HG03039 (cell line): Measurements from ENCODE around the gene SLC43A1.

Experiments
- ATAC-seq: cut with Tn5 transposase; IDR thresholded peaks from one replicate; pipeline ENCODE4 v1.9.1; 2021; ENCODE audit warnings: mild to moderate bottlenecking, moderate library complexity; ENCODE audit not compliant: unreplicated experiment

Gene SLC43A1

DNA sequence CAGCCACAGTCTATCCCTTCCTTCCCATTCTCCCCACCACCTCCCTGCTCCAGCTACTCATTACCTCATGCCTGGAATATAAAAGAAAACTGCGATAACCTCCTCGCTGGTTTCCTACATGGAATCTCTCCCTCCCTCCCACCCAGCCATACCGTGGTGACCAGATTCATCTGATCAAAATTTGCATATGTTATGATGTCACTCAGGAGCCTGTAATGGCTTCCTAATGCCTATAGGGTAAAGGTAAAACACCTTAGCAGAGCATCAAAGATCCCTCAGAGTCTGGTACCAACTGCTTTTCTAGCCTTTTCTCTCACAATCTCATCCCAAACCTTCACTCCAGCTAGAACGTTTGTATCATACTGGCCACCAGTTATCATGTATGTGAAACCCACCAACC, 35.6 kb downstream of the SLC43A1 start:
- ATAC-seq = no peak

DNA sequence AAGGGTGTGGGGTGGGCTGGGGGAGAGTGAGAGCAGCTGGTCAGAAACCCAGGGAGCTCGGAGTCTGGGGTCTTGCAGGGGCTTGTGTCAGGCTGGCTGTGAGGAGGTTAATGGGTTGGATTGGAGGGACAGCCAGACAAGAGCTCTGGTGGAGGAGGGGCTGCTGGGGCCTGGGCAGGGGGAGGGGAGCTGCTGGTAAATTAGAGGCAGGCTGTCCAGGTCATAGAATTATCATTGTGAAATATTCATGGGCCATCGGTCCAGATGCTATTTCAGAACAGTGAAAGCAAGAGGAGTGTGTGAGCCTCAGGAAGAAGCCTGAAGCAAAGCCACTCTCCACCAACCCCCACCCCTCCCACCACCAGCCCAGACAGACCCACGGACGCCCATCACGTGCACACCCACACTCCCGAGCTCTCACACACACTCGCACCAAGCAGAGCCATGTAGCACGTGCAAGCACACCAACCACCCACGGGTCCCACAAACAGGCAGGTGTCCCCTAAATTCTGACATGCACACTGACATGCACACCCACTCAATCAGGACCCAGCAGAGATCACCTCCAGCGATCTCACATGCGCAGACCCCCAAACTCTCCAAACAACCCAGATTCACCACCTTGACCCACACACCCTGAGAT, 36.4 kb downstream of the SLC43A1 start:
- no peak for ATAC-seq

DNA sequence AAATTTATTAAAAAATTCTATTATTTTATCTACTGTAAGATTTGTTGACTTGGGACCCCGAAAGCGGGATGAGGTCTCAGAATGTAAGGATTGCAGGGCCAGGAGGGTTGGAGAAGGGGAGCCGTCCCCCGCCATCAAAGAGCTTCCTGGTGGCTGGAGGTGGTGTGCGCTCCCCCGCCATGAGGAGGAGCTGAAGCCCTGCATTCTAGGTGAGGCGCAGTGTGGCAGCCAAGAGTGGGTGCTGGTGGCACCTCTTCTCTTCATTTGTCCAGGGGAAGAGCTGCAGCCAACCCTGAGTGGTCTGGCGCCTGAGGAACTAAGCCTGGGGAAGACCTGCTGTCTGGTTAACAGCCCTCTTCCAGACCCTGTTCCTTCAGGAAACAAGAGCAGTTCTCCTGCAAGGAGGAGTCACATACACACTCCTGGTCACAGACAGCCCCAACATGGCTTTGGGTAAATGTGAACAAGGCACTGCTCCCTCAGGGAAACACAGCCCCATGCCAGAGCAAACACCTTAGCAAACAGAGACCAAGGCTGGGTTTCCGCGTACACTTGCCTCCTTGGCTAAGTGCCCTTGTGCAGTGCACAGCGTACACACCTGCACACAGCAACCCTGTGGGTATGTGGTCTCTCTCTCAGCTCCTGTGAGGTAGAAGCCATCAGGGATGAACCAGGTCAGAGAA, 37.9 kb downstream of the SLC43A1 start:
- no peak for ATAC-seq

DNA sequence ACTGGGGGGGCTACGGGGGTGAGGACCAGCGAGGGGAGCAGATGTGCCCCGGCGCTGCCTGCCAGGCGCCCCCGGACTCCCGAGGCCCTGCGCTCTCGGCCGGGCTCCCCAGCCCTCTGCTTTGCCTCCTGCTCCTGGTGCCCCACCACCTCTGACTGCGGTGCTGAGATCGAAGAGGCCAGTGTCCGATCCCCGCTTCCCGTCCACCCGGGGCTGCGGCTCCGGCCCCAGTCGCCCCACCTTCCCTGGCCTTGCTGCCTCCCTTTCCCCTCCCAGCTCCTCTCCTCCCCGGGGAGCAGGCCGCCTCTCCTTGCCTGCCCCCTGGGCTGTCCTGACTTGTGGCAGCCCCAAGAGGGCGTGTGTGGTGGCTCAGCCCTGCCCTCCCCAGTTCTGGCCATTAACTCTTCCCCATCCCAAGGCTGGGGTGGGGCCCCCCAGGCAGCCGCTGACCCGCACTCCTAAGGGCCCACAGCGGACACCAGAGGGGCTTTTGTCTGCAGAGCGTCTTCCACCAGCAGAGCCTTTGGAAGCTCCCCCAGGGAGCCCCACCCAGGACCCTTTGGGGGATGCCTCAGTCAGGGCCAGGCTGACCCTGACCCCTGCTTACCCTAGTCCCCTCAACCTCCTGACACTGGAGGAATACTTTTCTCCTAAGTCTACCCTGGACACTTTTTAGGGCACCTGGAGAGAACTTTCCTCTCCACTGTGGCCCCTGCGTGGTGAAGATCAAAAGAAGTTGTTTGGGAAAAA, 38.6 kb downstream of the SLC43A1 start:
- ATAC-seq = no peak

DNA sequence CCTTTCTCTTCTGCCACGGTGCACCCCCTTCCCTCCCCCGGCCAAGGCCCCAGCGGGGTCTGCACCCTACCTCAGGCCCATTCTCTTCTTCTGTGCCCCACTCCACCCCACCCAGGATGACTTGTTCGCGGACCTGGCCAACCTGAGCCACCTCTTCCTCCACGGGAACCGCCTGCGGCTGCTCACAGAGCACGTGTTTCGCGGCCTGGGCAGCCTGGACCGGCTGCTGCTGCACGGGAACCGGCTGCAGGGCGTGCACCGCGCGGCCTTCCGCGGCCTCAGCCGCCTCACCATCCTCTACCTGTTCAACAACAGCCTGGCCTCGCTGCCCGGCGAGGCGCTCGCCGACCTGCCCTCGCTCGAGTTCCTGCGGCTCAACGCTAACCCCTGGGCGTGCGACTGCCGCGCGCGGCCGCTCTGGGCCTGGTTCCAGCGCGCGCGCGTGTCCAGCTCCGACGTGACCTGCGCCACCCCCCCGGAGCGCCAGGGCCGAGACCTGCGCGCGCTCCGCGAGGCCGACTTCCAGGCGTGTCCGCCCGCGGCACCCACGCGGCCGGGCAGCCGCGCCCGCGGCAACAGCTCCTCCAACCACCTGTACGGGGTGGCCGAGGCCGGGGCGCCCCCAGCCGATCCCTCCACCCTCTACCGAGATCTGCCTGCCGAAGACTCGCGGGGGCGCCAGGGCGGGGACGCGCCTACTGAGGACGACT, 39.3 kb downstream of the SLC43A1 start:
- no peak for ATAC-seq

DNA sequence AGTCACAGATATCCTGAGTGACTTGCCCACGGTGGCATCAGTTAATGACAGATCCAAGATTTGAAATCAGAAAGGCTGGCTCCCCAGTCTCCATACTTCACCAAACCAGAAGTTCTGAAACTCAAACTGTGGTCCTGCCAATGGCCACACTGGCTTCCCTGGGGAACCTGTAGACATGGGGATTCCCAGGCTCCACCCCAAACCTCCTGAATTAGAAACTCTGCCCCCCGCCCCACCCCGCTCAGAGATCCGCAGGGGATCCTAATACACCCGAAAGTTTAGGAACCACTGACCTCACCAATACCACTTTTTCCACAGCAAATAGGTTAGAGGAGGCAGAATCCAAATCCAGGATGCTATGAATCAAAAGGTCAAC, 39.8 kb downstream of the SLC43A1 start:
- ATAC-seq = no peak

DNA sequence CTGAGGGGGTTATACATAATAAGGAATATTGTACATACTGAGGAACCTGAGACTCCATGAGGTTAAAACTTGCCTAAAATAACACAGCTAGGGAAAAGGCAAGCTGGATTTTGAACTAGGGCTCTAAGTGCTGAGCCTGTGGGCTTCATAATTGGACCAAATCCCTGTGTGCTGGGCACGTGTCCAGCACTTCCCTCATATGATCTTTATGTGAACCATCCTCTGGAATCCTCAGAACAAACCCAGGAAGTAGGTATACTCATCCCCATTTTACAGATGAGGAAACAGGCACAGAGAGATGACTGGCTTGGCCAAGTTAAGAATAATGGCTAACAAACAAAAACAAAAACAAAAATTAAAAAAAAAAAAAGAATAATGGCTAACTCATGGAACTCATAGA, 40.3 kb downstream of the SLC43A1 start:
- ATAC-seq = no peak

DNA sequence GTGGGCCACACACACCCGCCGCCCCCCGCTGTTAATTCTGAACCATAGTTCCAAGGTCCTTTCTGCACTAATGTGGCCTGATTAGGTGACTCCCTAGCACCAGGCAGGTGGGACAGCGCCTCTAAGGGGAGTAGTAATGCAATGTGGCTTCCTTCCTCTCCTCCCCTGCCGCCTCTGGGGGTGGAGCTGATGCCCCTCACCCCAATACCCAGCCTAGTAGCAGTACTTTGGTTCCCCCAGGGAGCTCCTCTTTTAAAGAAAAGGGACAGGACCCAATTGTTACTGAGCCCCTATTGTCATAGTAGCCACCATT, 40.7 kb downstream of the SLC43A1 start:
- ATAC-seq = no peak

DNA sequence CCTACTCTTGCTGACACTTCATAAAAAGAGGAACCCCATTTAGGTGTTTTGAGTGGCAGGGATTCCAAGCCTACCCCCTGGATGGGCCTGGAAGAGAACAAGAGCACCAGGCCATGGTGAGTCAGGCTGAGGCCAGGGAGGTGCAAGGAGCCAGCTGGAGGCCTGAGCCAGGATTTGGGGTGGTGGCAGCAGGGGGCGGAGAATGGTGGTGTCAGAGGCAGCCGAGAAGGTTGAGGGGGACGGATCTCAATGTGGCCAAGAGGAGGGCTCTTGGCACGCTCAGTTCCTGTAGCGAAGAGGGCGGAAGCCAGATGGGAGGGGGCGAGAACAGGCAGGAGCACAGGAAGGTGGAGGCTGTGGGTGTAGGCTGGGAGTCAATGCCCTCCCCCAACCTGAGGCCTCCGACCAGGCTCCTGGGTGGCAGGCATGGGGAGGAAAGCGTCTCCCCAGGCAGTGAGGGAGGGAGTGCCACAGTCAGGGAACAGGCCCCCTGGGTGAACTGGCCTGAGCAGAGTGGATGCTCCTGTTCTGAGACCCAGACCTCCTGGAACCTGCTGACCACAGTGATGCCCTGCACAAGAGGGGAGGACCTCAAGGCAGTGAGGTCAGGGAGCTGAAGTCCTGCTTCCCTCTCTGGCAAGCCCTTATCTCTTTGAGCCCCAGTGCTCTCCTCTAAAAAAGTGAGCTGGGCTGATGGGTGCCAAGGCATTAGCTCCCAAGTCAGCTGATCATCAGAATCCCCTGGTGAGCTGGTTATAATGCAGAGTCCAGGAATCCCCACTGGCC, 41.3 kb downstream of the SLC43A1 start:
- no peak for ATAC-seq

DNA sequence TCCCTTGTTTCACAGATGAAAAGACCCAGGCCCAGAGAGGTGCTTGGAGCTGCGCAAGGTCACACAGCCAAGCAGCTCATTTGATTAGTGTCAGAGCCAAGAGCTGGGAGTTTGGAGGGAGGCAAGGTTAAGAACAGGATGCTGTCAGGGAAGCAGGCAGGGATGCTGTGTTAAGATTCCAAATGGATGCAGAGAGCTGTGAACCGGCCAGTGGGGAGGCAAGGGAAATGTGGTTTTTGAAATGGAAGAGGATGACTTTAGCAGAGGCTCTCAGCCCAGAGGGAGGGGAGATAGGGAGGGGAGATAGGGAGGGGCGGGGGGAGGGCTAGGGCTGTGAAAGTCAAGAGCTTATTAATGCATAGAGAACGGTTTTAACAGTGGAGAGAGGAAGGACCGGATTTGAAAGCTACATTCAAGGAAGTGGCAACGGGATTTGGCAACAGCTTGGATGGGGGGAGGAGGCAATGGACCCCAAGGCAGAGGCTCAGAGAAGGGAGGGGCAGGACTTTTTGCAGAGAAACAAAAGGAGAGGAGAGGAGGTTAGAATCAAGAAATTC, 42.1 kb downstream of the SLC43A1 start:
- no peak for ATAC-seq

DNA sequence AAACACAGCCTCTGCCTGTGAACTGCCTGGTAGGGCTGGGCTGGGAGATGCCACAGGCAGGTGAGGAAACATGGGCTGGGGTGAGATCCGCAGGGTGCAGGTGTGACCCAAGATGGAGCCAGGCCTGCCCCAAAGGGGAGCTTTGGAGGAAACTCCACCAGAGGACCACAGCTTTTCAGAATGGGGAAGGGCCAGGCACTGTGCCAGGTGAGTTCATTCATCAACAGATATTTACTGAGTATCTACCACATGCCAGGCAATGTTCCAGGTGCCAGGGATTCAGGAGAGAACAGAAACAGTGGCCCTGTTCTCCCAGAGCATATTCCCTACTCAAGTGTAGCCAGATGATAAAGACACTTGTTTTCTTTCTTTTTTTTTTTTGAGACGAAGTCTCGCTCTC, 44.0 kb downstream of the SLC43A1 start:
- no peak for ATAC-seq

DNA sequence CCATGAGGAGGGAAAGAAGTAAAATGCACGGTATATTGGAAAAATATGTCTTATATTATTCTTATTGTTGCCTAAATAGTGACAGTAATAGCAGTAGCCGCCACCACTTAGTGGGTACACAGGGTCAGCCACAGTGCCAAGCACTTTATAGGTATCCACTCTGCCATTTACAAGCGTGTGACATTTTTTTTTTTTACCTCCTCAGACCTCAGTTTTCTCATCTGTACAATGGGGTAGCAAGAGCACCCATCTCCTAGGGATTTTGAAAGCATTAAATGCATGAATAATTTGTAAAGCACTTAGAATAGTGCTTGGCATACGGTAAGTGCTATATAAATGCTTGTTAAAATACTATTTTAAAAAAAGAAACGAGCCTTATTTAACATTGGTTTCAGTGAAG, 46.2 kb downstream of the SLC43A1 start:
- no peak for ATAC-seq

DNA sequence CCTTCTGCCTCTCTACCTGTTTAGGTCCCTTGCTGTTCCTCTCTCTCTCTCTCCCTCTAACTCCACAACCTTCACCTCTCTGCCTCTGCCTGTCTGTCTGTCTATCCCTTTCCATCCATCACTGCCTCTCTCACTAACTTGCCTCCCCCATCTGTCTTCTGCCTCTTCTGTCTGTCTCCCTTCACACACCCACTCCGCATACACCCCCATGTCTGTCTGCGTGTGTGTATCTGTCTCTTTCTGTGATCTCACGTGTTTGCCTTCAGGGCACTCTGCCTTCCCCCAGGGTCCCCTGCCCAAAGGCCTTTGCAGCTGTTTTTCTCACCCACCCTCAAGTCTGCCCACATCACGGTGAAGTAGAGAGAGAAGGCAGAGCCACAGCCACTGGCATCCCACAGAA, 47.2 kb downstream of the SLC43A1 start:
- no peak for ATAC-seq

DNA sequence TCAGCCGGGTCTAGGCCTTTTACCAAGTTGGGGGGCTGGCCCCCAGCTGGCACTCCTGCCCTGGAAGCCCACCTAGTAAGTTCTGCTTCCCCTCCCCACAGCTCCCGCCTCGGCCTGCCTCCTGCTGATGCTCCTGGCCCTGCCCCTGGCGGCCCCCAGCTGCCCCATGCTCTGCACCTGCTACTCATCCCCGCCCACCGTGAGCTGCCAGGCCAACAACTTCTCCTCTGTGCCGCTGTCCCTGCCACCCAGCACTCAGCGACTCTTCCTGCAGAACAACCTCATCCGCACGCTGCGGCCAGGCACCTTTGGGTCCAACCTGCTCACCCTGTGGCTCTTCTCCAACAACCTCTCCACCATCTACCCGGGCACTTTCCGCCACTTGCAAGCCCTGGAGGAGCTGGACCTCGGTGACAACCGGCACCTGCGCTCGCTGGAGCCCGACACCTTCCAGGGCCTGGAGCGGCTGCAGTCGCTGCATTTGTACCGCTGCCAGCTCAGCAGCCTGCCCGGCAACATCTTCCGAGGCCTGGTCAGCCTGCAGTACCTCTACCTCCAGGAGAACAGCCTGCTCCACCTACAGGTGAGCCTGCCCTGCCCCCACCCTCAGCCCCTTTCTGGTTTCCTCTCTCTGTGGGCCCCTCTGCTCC, 47.9 kb downstream of the SLC43A1 start:
- ATAC-seq = no peak

DNA sequence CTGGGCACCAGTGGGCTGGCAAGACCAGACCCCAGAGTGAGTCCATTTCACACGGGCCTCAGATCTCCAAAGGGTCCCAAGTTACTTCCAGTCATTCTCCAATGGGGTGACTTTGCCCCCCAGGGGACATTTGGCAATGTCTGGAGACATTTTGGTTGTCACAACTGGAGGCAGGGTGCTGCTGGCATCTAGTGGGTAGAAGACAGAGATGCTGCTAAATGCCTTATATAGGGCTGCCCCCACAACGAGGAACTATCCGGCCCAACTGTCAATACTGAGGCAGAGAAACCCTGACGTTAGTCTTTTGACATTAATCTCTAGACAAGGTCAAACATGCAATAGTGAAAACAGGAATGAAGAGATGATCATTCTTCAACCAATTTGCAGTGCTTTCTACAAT, 48.8 kb downstream of the SLC43A1 start:
- ATAC-seq = no peak

DNA sequence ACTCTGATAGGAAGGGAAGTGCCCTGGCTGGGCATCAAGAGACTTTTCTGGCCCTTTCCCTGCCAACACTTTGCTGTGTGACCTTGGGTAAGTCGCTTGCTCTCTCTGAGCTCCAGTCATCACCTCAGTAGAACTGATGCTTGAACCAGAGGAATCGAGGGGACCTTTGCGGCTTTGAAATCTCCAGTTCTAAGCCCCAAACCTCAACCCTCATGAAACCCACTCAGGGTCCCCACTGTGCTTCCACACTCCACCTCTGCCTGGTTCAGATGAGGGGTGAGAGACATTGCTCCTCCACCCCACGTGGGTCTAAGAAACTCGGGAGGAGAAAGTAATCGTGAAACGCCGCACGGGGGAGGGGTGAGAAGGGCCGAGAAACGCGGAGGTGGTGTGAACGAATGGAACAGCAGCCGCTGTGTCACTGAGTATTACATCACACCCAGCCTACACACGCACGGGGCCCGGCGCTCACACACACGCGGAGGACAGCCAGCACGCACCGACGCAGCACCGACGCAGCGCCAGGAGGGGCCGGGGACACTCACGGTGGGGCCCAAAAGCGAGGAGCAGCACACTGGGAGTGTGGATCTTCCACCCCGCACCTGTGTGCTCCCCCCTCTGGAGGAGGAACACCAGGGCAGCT, 50.8 kb downstream of the SLC43A1 start:
- ATAC-seq = no peak

DNA sequence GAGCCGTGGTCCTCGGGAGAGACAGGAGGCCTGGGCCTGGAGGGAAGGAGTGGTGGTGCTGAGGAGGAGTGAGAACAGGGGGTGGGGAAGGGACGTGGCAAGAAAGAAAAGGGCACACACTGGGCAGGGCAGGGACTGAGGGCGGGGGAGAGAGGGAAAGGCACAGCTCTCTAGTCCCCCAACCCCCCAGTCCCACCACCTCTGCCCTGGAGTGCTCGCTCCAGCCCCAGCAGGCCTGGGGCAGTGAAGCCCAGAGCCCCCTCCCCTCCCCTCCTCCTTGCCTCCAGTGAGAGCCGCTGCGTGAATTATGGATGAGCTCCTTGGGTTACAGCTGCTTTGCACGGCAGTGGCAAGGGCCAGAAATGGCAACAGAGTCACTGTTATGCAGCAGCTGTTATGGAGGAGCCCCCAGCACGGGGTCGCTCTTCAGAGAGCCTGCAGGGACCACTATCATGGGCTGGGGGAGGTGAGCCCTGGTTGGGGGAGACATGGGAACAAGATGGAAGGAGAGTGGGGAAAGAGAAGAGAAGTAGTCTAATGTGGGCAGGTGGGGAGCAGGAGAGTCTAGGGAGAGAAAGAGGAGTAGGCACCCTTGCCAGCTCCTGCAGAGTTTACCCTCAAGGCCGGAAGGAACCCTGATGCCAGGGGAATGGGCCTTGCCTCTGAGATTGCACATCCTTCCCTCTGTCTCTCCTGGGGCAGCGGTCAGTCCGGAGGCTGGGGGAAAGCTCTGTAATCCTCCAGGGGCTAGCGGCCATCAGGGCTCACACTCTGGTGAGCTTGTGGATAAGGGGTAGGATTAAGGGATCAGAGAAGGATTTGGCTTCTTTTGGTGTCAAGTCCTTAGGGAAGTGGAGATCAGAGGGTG, 51.6 kb downstream of the SLC43A1 start:
- ATAC-seq = no peak

DNA sequence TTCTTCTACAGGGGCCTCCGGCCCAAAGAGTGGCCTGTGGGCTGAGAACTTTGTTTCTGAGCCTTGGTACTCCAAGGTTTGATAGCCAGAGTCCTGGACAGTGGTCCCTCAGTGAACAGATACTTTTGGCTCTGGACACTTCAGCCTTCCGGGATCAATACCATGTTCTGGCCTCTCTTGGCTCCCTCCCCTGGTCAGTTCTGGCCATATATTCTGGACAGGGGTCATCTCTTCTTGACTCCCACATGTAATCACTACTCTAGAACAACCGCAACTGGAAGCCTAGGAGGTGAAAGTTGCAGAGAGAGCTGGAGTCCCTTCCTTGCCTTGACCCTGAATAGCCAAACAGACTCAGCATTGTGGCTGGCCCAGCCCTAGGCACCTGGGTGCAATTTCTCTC, 52.9 kb downstream of the SLC43A1 start:
- no peak for ATAC-seq
